Urinary bladder (tissue), 4 donors: ENCODE data around the gene NHSL2. TPM values are rescaled to one million over a fixed set of nuclear protein-coding genes. Genes with fewer than 3 reads are reported as not detected.

Source experiments
- DNase-seq: peaks from one replicate; pipeline ENCODE4 v3.0.0-alpha.2; 2015; ENCODE audit errors: extremely low spot score
- H3K27ac ChIP-seq: one replicate; pipeline ENCODE4 v1.5.1; 2013; ENCODE audit warnings: low read depth, mild to moderate bottlenecking, moderate library complexity
- H3K36me3 ChIP-seq: one replicate; pipeline ENCODE4 v1.6.1; 2013; ENCODE audit warnings: mild to moderate bottlenecking, moderate library complexity; ENCODE audit not compliant: insufficient read depth
- H3K4me1 ChIP-seq: one replicate; pipeline ENCODE4 v1.6.1; 2013; ENCODE audit warnings: mild to moderate bottlenecking, moderate library complexity; ENCODE audit not compliant: insufficient read depth
- H3K4me3 ChIP-seq: one replicate; pipeline ENCODE4 v1.5.1; 2013; ENCODE audit warnings: low read depth, low read length
- WGBS: extraction: QIAGEN DNeasy Blood & Tissue Kit; methylation state at CpG from one replicate; pipeline ENCODE4 v1.1.7; 2013; 5-methylcytosine and 5-hydroxymethylcytosine counted together
- polyA plus RNA-seq: library from polyadenylated mRNA; stranded (reverse); fragments of 200-250 nt; gene quantifications from one replicate; pipeline ENCODE4 v1.2.3, GENCODE V29; 2013
- total RNA-seq: library from RNA; depleted of rRNA; stranded (reverse); fragments of >200 nt; gene quantifications from one replicate; pipeline ENCODE4 v1.2.3, GENCODE V29; 2014
- donor health status: healthy with polysubstance abuse.
- donor health status: healthy.

The NHSL2 gene
- total and polyA plus RNA-seq, 2 donors, result 9.7 to 14.4 TPM

DNA sequence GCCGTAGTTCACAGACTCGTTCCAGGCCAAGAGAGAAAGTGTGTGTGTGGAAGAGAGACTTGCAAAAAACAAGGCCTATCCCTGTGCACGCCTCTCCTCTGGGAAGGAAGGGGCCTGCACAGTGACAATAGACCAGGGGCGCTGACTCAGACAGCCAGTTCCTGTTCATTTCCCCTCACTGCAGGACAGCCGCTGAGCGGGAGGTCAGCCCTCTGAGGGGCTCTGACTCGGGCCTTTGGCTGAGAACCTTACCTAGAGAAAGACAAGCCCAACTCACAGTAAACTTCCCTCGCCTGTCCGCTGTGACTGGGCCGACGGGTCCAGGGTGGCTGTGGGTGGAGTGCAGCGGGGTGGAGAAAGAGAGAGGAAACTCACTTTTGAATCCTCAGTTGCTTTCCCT is 169.0 kb downstream of the NHSL2 start:
- 77% methylated on average over 12 of the region's 12 CpGs for WGBS
- no peak overlapping the region for H3K4me3 ChIP-seq
- no peaks in the 10 kb centered on the region for H3K4me1 ChIP-seq
- H3K27ac ChIP-seq, result no peak overlapping the region
- no peaks in the 10 kb centered on the region for H3K36me3 ChIP-seq
- no peak for DNase-seq

DNA sequence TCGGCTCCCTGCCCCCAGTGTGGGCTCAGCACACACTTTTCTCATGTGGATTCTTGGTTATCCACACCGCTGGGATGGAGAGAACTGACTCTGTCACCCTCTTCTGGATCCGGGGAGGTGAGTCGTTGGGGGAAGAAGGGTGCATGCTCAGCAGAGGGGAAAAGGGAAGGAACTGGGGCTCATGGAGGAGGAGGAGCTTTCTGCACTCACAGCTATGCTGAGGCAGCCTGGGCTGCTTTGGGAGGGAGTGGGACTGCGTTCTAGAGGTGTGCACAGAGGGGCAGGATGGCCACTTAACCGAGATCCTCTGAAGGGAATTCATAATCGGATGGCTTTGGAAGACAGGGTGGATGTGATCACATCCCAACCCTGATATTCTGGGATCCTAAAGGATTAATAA is 169.5 kb downstream of the NHSL2 start:
- WGBS, result 72% methylated on average over 7 of the region's 7 CpGs

DNA sequence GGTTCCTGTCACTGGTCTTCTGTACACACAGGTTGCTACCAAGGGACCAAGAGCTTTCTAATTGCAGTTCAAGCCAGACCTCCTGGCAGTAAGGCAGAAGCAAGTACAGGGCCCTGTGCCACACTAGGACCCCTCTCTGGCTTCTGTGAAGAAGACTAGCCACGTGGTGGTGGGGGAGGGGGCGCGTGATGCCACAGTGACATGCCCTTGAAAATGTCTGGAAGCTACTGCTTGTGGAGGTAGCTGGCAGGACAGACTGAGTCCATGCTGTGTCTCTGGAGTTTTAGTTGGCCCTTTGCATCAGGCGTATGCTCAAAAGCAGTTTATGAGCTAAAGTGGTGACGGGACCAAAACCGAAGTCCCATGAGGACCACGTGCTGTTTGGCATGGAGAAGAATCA is 170.2 kb downstream of the NHSL2 start:
- WGBS, result 57% methylated on average over 7 of the region's 7 CpGs
- no peak for DNase-seq
- Histone ChIP-seq H3K36me3 (no peaks in the 10 kb centered on the region), H3K27ac (no peak overlapping the region), H3K4me3 (peak overlapping the region; percentile 10), H3K4me1 (no peaks in the 10 kb centered on the region)

More for the DNA sequence above, 169.5 kb downstream of the NHSL2 start:
- Histone ChIP-seq H3K4me1 (no peaks in the 10 kb centered on the region), H3K4me3 (no peak overlapping the region), H3K27ac (no peak overlapping the region), H3K36me3 (no peaks in the 10 kb centered on the region)
- DNase-seq, result no peak

DNA sequence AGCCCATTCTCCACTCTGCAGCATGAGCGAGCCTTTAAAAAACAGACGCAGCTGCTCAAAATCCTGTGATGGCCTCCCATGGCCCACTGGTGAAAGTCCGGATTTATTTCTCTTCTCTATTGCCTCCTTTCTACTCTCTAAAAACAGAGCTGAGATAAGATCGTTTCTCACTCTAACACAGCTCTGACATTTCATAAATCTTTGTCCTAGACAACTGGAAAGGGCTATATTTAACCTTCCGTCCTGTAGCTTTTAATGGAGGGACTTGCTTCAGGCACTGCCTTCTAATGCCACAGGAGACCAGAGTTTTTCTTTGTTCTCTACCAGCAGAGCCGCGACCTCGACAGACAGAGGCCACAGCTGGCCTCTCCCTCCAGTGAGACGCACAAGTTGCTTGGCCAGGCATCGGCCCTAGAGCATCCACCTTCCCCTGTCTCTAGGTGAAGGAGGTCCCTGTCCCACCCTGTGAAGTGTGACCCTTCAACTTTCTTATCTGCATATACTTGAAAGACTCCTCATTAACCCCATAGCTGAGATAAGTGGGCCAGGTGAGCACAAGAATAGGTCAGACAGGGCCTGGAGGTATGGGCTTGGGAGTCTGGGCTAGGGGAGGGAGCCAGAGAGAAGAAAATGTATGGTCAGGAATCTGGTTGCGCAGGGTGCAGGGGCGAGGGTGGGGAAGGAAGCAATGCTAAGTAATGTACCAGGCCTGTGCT is 171.1 kb downstream of the NHSL2 start:
- no peak for DNase-seq
- Histone ChIP-seq H3K4me1 (no peaks in the 10 kb centered on the region), H3K36me3 (no peaks in the 10 kb centered on the region), H3K27ac (no peak overlapping the region), H3K4me3 (no peak overlapping the region)
- 49% methylated on average over 12 of the region's 12 CpGs for WGBS

DNA sequence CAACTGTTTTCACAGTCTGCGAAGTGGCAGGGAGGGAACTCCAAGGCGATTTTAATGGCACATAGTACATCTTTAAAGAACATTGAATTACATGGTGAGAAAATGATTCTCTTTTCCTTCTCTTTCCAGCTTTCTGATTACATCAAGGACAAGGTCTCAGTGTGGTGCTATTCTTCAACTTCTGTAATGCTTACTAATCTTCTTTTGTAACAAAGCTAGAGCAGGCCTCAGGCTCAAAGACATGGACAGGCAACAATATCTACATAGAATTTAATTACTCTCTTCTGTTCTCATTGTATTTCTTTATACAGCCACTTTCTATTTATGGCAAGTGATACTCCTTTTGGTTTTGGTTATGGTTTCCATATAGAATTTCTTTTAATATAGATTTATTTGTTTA is 172.6 kb downstream of the NHSL2 start:
- Histone ChIP-seq H3K4me3 (no peak overlapping the region), H3K36me3 (no peaks in the 10 kb centered on the region), H3K4me1 (no peaks in the 10 kb centered on the region), H3K27ac (no peak overlapping the region)
- no peak for DNase-seq
- WGBS, result 94% methylated on average over 2 of the region's 2 CpGs

DNA sequence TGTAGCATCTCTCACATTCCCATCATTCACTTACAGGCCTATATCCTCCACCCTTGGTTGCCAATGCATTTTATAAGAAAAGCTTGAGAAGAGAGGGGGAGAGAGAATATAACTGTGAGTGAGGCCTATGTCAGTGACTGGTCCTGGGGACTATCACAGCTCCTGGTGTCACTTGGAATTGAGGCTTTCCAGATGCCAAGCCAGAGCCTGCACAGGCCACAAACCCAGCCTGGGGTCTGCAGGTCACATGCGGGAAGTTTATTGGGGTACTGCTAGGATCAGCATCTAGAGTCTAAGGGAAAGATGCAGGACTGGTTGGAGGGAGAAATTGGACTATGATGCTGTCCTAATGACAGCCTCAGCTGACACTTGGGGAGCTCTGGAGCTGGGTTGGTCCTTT is 173.5 kb downstream of the NHSL2 start:
- H3K4me3 ChIP-seq, result no peak overlapping the region
- no peaks in the 10 kb centered on the region for H3K4me1 ChIP-seq
- DNase-seq, result no peak
- no peak overlapping the region for H3K27ac ChIP-seq
- 83% methylated on average over 1 of the region's 1 CpG for whole genome bisulfite sequencing
- no peaks in the 10 kb centered on the region for H3K36me3 ChIP-seq

DNA sequence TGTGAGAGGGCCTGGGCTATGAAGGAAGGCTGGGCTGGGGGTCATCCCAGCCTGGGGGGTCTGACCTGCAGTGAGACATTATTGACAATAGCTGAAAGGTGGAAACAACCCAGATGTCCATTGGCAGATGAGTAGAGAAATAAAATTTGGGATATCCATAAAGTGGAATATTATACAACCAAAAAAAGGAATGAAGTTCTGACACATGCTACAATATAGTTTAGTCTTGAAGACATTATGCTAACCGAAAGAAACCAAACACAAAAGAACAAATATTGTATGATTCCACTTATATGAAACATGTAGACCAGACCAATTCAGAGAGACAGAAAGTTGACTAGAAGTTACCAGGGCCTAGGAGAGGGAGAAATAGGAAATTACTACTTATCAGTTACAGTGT is 176.3 kb downstream of the NHSL2 start:
- 100% methylated on average over 1 of the region's 1 CpG for WGBS
- Histone ChIP-seq H3K36me3 (no peaks in the 10 kb centered on the region), H3K4me1 (no peaks in the 10 kb centered on the region), H3K27ac (no peak overlapping the region), H3K4me3 (no peak overlapping the region)
- DNase-seq, result no peak

DNA sequence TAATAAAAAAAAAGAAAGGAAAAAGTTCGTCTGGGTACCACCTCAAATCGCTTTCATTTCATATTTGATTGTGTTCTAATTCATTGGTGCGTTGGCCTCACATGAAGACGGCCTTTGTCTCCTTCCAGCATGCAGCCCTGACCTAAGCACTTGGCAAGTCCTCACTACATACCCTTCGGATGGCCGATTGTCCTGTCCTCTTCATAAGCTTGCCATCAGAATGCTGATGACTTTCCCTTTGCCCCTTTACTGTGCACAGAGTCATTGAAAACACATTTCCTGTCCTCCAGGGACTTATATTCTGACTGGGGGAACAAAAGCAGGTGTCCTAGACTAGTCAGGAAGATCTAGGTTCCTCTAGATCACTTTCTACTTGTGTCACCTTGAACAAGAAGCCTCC is 178.1 kb downstream of the NHSL2 start:
- H3K4me1 ChIP-seq, result no peaks in the 10 kb centered on the region
- 83% methylated on average over 6 of the region's 6 CpGs for WGBS
- no peak for DNase-seq
- no peak overlapping the region for H3K27ac ChIP-seq
- no peak overlapping the region for H3K4me3 ChIP-seq
- H3K36me3 ChIP-seq, result no peaks in the 10 kb centered on the region

DNA sequence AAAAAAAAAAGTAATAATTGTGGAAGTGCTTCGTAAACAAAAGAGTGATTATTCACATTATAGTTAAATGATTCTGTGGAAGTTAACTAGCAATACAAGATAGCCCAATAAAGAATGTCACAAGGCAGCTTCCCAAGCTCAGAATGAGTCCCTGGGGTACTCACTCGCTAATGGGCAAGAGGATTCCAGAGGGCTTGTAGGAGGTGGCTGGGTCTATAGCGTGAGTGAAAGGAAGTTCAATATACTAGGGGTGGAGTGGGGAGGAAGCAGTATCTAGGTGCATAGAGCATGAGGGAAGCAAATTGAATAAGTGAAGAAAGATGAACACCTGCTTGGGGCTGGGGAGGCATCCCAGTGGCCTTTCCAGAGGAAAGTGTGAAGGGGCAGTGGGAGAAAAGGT is 178.6 kb downstream of the NHSL2 start:
- DNase-seq, result no peak
- Histone ChIP-seq H3K27ac (no peak overlapping the region), H3K36me3 (no peaks in the 10 kb centered on the region), H3K4me1 (no peaks in the 10 kb centered on the region), H3K4me3 (no peak overlapping the region)
- WGBS, result 83% methylated on average over 3 of the region's 3 CpGs

DNA sequence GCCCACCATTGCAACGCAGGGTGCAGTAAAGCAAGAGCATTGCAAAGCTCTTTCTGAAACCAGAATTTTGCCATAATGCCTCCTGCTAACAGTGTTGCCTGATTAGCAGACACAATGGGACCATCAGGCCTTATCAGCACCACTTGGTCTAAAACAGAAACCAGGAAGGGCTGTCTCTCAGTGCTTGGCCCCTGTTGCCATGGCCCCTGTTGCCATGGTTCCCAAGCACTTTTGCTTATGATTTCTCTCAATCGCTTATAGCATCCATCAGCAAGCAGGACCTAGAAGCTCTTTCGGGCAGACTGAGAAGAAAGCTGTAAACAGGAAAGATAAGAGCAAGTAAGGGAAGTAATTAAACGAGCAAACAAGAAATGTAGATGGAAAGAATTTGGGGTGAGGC is 184.2 kb downstream of the NHSL2 start:
- Histone ChIP-seq H3K27ac (no peak overlapping the region), H3K4me3 (no peak overlapping the region), H3K36me3 (no peaks in the 10 kb centered on the region), H3K4me1 (no peaks in the 10 kb centered on the region)
- DNase-seq, result no peak
- WGBS, result 27% methylated on average over 4 of the region's 4 CpGs

DNA sequence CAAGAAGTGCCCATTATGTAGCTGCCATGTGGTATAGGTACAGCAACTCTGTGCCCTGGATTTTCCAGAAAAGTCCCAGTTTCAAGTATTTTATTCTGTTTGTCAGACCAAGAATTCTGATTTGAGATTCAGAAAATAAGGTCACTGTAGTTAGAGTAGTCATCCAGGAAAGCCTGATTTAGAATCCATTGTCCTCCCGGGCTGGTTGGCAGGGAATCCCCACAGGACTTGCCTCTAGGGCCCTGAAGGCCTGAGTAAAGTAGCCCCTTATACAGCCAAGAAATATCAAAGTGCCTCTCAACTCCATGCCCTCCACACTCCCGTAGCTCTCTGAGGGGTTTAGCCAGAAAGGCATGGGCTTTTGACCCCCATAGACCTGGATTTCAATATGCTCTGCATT is 184.7 kb downstream of the NHSL2 start:
- 44% methylated on average over 2 of the region's 2 CpGs for WGBS
- no peak overlapping the region for H3K4me3 ChIP-seq
- no peak for DNase-seq
- no peak overlapping the region for H3K27ac ChIP-seq
- no peaks in the 10 kb centered on the region for H3K36me3 ChIP-seq
- no peaks in the 10 kb centered on the region for H3K4me1 ChIP-seq

DNA sequence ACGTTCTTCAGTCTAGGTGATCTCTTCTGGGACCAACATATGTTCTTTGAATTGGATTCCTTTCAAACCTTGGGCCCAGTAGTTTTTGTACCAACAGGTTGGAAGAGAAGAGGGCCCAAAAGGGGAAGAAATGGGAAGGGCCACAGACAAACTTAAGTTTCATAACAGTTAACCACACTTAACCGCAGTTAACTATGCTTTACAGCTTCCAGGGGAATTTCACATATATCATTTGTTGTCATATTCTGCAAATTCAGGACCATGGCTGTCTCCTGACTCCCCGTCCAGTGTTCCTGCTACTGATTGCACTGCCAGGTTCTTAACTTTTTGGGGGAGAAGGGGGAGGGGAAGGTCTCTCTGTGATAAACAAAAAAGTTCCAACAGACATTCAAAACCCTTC is 186.5 kb downstream of the NHSL2 start:
- Histone ChIP-seq H3K4me3 (no peak overlapping the region), H3K27ac (no peak overlapping the region), H3K36me3 (no peaks in the 10 kb centered on the region), H3K4me1 (no peaks in the 10 kb centered on the region)
- 80% methylated on average over 3 of the region's 3 CpGs for WGBS
- no peak for DNase-seq

DNA sequence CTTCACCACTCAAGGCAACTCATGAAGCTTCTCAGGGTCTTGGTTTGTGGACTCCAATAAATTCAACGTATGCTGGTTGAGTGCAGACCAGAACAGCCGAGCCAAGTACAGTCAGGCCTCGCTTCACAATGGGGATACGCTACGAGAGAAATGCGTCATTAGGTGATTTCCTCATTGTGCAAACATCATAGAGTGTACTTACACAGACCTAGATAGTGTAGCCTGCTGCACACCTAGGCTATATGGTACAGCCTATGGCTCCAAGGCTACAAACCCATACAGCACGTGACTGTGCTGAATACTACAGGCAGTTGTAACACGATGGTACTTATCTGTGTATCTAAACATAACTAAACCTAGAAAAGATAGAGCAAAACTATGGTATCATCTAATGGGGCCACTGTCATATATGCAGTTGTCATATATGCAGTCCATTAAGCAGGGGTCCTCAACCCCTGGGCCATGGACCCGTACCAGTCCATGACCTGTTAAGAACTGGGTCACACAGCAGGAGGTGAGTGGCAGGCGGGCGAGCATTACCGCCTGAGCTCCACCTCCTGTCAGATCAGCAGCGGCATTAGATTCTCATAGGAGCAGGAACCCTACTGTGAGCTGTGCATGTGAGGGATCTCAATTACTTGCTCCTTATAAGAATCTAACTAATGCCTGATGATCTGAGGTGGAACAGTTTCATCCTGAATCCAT is 189.6 kb downstream of the NHSL2 start:
- 84% methylated on average over 13 of the region's 13 CpGs for WGBS
- Histone ChIP-seq H3K36me3 (no peaks in the 10 kb centered on the region), H3K4me3 (no peak overlapping the region), H3K4me1 (no peaks in the 10 kb centered on the region), H3K27ac (no peak overlapping the region)
- no peak for DNase-seq

DNA sequence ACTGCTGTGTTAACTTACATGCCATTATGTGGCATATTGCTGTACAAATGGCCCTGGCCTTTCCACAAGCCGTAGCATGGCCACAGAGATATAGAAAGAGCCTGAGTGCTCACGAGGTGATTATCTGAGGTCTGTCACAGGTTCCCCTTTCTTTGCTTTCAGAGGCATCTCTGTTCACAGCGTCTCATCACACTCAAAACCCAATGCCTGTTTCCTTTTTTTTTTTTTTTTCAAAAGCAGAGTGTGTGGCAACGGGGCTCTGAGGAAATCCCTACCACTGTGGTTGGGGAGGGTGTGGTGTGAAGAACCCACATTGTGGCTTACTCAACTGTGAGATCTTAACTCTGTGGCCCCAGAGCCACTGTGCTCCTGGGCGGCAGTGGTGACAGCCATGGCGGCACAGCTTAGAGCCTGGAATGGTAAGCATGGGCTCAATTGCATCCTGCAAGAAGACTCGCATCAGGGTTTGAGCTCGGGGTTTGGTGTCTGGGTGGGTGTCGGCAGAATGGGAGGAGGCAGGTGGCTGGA is 190.2 kb downstream of the NHSL2 start:
- 83% methylated on average over 9 of the region's 9 CpGs for WGBS
- Histone ChIP-seq H3K4me1 (no peaks in the 10 kb centered on the region), H3K4me3 (no peak overlapping the region), H3K36me3 (no peaks in the 10 kb centered on the region), H3K27ac (no peak overlapping the region)
- no peak for DNase-seq
